GM20431 (cell line): ENCODE results near the gene HIPK1.
"Not testable (repeated sequence)": the region's sequence is repeated elsewhere in the genome, so short reads cannot be mapped to it uniquely, and the experiment has no call there.

Source experiments
- in situ Hi-C: fragments of 300-500 bp; cut with MseI, MboI; formaldehyde crosslinking; loops from one replicate; pipeline ENCODE4 v1.15.0; 2020; ENCODE audit warnings: low sequenced_read_pairs; ENCODE audit not compliant: unreplicated experiment

The HIPK1 gene

GRCh38 chr1:113940365-113941244 is 11.5 kb downstream of the HIPK1 start:
- in situ Hi-C loops: no loop called here

DNA sequence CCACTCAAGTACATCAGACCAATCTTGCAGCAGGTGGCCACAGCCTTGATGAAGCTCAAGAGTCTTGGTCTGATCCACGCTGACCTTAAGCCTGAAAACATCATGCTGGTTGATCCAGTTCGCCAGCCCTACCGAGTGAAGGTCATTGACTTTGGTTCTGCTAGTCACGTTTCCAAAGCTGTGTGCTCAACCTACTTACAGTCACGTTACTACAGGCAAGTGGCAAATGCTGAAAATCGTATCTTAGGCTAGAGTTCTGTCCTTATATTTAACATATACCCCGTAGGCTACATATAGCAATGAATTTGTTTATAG is 12.1 kb downstream of the HIPK1 start:
- in situ Hi-C loops: no loop called here

- in situ Hi-C loops: no loop called here
These were observed 13.4 kb downstream of the HIPK1 start for GRCh38 chr1:113942527-113942926.

- in situ Hi-C loops: no loop called here
These were observed 14.1 kb downstream of the HIPK1 start for GRCh38 chr1:113943028-113943811.

DNA sequence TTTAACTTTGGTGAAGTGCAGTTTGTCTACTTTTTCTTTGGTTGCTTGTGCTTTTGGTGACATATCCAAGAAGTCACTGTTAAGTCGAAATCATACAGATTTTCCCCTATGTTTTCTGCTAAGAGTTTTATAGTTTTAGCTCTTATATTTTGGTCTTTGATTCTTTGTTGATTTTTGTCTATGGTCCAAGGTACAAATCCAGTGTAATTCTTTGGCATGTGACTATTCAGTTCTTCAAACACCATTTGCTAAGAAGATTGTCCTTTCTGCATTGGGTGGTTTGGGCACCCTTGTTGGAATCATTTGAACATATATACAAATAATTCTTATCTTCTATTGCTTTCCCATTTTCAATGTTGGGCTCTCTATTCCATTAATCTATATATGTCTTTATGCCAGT is 16.2 kb downstream of the HIPK1 start:
- in situ Hi-C loops: no loop called here

DNA sequence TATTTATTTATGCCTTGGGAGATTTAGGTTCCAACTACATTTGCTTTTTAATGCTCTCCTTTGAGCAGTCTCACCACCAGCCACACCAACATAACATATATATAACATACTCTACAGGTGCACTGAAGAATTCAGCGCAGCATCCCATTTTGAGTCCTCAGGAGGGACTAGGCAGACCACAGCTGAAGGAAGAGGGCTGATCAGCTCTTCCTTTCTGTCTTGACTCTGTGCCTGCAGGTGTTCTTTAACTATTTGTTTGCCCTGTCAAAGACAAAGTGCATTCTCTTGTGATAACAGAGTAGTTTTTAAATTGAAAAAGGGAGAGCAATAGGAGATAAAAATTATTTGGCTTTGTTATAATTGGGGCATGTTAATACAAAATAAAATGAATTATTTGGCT is 17.0 kb downstream of the HIPK1 start:
- in situ Hi-C loops: no loop called here

GRCh38 chr1:113946678-113947387 is 17.7 kb downstream of the HIPK1 start:
- in situ Hi-C loops: no loop called here

DNA sequence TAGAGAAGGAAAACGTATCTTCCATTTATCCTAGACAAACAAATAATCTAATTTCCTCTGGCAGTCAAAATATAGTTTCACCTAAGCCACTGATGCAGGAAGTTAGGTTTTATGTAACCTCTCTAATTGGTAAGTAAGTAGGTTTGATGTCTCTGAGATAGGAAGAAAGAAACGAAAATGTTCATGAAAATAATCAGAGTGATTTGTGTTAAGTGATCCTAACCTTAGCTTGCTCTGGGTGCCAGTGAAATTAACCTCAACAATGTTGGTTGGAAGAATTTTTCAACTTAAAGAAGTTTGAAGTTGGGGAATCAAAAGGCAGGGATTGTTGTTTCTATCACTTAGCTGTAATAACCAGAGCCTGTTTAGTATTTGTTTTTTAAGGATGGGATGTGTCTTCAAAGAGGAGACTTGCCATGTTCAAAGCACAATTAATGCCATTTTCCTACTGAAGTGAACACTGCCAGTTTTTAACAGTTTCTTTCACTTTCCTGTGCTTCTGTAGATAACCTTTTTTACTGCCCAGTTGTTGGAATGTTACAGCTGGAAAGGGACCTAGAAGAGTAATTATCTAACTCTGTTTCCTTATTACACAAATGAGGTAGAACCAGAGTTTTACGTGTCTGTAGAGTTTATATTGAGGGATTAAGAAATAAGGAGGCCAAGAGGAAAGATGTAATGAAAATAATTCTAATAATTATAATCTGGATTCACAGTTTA is 18.4 kb downstream of the HIPK1 start:
- in situ Hi-C loops: no loop called here

GRCh38 chr1:113948151-113948550 is 19.0 kb downstream of the HIPK1 start:
- in situ Hi-C loops: not testable (repeated sequence)

- in situ Hi-C loops: no loop called here
These were observed 19.9 kb downstream of the HIPK1 start for GRCh38 chr1:113949007-113949406.

DNA sequence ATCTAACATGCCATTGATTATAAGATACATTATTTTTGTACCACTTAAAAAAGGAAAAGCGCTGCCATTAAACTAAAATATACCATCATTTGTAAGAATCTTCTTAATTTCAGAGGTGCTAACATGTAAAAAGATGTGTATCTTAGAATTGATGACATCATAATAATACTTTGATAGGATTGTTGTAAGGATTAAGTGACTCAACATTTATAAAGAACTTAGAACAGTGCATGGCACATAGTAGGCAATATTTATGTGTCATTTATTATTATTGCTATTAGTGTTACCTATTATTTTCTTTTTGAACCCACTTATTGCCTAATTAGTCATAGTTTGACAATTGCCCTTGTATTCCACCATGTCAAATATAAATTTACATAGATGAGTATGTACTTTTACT is 21.8 kb downstream of the HIPK1 start:
- in situ Hi-C loops: no loop called here

- in situ Hi-C loops: no loop called here
These were observed 22.6 kb downstream of the HIPK1 start for GRCh38 chr1:113951719-113952118.

DNA sequence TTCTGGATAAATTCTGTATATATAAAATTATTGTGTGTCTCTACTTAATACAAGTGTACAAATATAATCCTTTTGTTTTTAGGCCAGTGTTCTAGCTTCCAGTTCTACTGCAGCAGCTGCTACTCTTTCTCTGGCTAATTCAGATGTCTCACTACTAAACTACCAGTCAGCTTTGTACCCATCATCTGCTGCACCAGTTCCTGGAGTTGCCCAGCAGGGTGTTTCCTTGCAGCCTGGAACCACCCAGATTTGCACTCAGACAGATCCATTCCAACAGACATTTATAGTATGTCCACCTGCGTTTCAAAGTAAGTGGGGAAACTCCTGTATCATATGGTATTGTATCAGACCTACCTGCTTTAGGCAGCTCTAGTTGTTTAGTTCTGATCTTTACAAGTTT is 28.9 kb downstream of the HIPK1 start:
- in situ Hi-C loops: no loop called here

DNA sequence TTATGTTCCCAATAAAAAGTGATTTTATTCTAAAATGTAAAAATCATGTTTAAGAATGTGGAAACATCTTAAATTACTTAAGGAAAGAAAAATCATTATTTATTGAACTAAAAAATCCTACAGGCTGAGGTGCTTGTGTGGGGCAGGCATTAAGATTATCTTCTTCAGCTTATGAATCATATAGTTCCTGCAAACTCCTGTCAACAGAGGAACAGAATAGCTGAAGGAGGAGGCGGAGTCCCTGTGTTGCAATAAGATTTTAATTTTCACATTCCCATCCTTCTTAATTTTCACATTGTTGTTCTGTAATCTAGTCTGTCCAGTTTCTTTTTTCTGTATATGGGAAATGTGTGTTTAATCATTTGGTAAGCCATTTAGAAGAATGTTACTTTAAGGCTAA is 29.6 kb downstream of the HIPK1 start:
- in situ Hi-C loops: no loop called here

DNA sequence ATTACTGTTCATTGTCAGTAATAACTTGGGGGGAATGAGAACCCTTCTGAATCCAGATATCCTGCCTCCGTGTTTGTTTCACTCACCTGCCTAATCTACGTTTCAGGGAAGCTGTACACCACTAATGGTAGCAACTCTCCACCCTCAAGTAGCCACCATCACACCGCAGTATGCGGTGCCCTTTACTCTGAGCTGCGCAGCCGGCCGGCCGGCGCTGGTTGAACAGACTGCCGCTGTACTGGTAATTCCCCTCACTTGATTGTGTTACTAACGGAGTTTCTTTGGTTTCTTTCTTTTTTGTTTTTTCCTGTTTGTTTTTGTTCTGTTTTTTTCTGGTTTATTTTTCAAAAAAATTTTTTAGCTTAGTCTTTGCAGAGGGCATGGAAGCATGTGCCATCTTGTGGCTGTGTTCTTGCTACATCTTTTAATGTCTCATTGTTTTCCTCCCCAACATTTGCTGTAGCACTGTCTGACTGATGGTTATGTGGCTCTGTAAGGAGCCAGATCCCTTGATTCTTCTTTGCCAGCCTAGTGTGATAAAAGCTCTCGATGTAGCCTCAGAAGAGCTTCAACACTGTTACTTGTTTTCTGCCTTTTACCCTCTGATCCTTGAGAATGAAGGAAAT is 34.3 kb downstream of the HIPK1 start:
- in situ Hi-C loops: no loop called here

GRCh38 chr1:113965703-113966412 is 36.7 kb downstream of the HIPK1 start:
- in situ Hi-C loops: no loop called here

- in situ Hi-C loops: no loop called here
These were observed 43.8 kb downstream of the HIPK1 start for GRCh38 chr1:113972954-113973353.

GRCh38 chr1:113975211-113975895 is 46.2 kb downstream of the HIPK1 start:
- in situ Hi-C loops: no loop called here
